Mucosa of rectum (tissue), 2 donors: ENCODE results near the gene SCARB2.

Experiments
- H3K27ac ChIP-seq, 2 donors: one replicate each; pipeline ENCODE4 v1.7.0; 2013; ENCODE audit warnings: inconsistent platforms in 2 of 2, low read depth in 2 of 2, low read length in 2 of 2
- H3K27me3 ChIP-seq, 2 donors: one replicate each; pipeline ENCODE4 v1.7.0; 2013; ENCODE audit warnings: low read length in 2 of 2; ENCODE audit not compliant: control insufficient read depth in 2 of 2, insufficient read depth in 2 of 2
- H3K36me3 ChIP-seq, 2 donors: one replicate each; pipeline ENCODE4 v1.7.0; 2013; ENCODE audit warnings: low read length in 2 of 2; ENCODE audit not compliant: control insufficient read depth in 2 of 2, insufficient read depth in 2 of 2
- H3K4me1 ChIP-seq, 2 donors: one replicate each; pipeline ENCODE4 v1.7.0; 2013; ENCODE audit warnings: low read length in 2 of 2, mild to moderate bottlenecking in 1 of 2; ENCODE audit not compliant: control insufficient read depth in 2 of 2, insufficient read depth in 2 of 2
- H3K4me3 ChIP-seq, 2 donors: one replicate each; pipeline ENCODE4 v1.7.0; 2013; ENCODE audit warnings: low read length in 2 of 2
- H3K9ac ChIP-seq, 2 donors: one replicate each; pipeline ENCODE4 v1.7.0; 2013; ENCODE audit warnings: low read length in 2 of 2, low read depth in 1 of 2, mild to moderate bottlenecking in 1 of 2
- H3K9me3 ChIP-seq, 2 donors: one replicate each; pipeline ENCODE4 v1.7.0; 2013; ENCODE audit warnings: low read length in 2 of 2; ENCODE audit not compliant: control insufficient read depth in 2 of 2
- donor health status: healthy.
- donor health status: Normal muscosa, but diverticular disease.

The SCARB2 gene, protein sequence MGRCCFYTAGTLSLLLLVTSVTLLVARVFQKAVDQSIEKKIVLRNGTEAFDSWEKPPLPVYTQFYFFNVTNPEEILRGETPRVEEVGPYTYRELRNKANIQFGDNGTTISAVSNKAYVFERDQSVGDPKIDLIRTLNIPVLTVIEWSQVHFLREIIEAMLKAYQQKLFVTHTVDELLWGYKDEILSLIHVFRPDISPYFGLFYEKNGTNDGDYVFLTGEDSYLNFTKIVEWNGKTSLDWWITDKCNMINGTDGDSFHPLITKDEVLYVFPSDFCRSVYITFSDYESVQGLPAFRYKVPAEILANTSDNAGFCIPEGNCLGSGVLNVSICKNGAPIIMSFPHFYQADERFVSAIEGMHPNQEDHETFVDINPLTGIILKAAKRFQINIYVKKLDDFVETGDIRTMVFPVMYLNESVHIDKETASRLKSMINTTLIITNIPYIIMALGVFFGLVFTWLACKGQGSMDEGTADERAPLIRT

GRCh38 chr4:76213415-76214176 lies at the start of gene SCARB2:
Gene SCARB2 (minus strand): TSS chr4:76213824. CDS start chr4:76213543, 281 bp downstream.
- peak within 1 kb of the TSS; percentile 94 to 95 for H3K4me3 ChIP-seq
- peak within 1 kb of the TSS; percentile 92 to 98 for H3K9ac ChIP-seq
- H3K27me3 ChIP-seq = no peaks in the 10 kb centered on the region
- no peaks in the 10 kb centered on the region for H3K9me3 ChIP-seq
- peaks cover 0 to 5% of the 10 kb centered on the region in 2 donors for H3K36me3 ChIP-seq
- peak within 1 kb of the TSS; percentile 97 for H3K27ac ChIP-seq
- H3K4me1 ChIP-seq = peaks cover 46 to 72% of the 10 kb centered on the region in 2 donors

- no peak overlapping the region for H3K9ac ChIP-seq
- H3K36me3 ChIP-seq = no peaks in the 10 kb centered on the region
- no peaks in the 10 kb centered on the region for H3K9me3 ChIP-seq
Observed at GRCh38 chr4:76260571-76260970, 46.9 kb upstream of the SCARB2 start.

DNA sequence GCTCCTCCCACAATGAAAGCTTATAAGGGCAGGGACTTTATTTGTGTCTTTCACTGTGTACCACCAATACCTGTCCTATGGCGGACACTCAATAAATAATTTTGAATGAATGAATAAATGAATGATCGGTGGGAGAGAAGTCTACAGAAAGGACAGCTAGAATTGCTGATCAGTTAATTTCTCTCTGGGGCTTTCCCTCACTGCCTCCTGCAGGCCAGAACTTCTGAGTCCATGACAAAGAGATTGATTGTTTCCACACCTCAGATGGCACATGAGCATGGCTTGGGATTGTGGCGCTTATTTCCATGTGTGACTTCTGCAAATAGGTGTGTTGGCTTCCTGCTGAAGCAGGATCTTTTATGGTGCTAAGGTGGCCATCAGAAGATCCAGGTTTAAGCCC lies 44.2 kb upstream of the SCARB2 start:
- Histone ChIP-seq H3K4me1 (peaks cover 0 to 5% of the 10 kb centered on the region in 2 donors), H3K9ac (no peak overlapping the region), H3K27ac (no peak overlapping the region), H3K4me3 (no peak overlapping the region), H3K27me3 (peaks cover 0 to 1% of the 10 kb centered on the region in 2 donors), H3K36me3 (no peaks in the 10 kb centered on the region), H3K9me3 (no peaks in the 10 kb centered on the region)

More at GRCh38 chr4:76260571-76260970, 46.9 kb upstream of the SCARB2 start:
- Histone ChIP-seq H3K4me3 (no peak overlapping the region), H3K4me1 (peaks cover 0 to 5% of the 10 kb centered on the region in 2 donors), H3K27ac (no peak overlapping the region), H3K27me3 (no peaks in the 10 kb centered on the region)

GRCh38 chr4:76256968-76257367 lies 43.3 kb upstream of the SCARB2 start:
- Histone ChIP-seq H3K9ac (no peak overlapping the region), H3K9me3 (no peaks in the 10 kb centered on the region), H3K36me3 (no peaks in the 10 kb centered on the region), H3K27ac (no peak overlapping the region), H3K4me3 (no peak overlapping the region), H3K4me1 (peaks cover 0 to 5% of the 10 kb centered on the region in 2 donors), H3K27me3 (peaks cover 0 to 5% of the 10 kb centered on the region in 2 donors)

GRCh38 chr4:76256032-76256431 lies 42.4 kb upstream of the SCARB2 start:
- Histone ChIP-seq H3K27ac (no peak overlapping the region), H3K36me3 (no peaks in the 10 kb centered on the region), H3K9me3 (no peaks in the 10 kb centered on the region), H3K27me3 (peaks cover 0 to 5% of the 10 kb centered on the region in 2 donors), H3K4me1 (peaks cover 2 to 5% of the 10 kb centered on the region in 2 donors), H3K9ac (no peak overlapping the region), H3K4me3 (no peak overlapping the region)

DNA sequence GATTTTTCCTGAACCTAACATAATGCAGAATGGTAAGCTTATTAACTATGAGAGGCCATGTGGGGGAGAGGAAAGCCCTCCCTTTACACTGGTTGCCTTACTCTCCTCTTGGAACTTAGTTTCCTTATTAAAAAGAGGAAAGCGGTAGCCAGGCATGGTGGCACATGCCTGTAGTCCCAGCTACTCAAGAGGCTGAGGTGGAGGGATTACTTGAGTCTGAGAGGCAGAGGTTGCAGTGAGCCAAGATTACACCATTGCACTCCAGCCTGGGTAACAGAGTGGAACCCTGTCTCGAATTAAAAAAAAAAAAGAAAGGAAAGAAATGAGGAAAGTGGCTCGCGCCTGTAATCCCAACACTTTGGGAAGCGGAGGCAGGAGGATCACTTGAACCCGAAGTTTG lies 39.9 kb upstream of the SCARB2 start:
- Histone ChIP-seq H3K4me1 (peaks cover 0 to 6% of the 10 kb centered on the region in 2 donors), H3K9me3 (no peaks in the 10 kb centered on the region), H3K9ac (no peak overlapping the region), H3K27me3 (peaks cover 0 to 5% of the 10 kb centered on the region in 2 donors), H3K36me3 (no peaks in the 10 kb centered on the region), H3K4me3 (no peak overlapping the region), H3K27ac (no peak overlapping the region)

DNA sequence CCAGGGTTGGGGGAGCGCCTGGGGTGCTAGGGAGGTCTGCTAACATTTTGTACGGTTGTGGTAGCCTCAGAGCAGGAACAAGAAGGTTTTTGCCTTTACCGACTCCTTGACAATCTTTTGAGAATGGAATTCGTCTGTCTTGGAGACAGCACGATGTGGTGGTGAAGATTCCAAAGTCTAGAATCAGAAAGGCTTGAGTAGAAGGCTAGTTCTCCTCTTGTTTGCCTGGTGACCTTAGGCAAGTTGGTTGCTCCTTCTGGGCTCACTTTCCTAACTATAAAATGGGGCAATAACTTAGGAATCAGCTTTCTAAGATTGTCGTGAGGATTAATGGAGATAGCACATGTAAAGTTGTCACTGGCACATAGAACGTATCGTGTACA lies 38.6 kb upstream of the SCARB2 start:
- H3K27me3 ChIP-seq = peaks cover 0 to 5% of the 10 kb centered on the region in 2 donors
- H3K9ac ChIP-seq = no peak overlapping the region
- no peak overlapping the region for H3K27ac ChIP-seq

DNA sequence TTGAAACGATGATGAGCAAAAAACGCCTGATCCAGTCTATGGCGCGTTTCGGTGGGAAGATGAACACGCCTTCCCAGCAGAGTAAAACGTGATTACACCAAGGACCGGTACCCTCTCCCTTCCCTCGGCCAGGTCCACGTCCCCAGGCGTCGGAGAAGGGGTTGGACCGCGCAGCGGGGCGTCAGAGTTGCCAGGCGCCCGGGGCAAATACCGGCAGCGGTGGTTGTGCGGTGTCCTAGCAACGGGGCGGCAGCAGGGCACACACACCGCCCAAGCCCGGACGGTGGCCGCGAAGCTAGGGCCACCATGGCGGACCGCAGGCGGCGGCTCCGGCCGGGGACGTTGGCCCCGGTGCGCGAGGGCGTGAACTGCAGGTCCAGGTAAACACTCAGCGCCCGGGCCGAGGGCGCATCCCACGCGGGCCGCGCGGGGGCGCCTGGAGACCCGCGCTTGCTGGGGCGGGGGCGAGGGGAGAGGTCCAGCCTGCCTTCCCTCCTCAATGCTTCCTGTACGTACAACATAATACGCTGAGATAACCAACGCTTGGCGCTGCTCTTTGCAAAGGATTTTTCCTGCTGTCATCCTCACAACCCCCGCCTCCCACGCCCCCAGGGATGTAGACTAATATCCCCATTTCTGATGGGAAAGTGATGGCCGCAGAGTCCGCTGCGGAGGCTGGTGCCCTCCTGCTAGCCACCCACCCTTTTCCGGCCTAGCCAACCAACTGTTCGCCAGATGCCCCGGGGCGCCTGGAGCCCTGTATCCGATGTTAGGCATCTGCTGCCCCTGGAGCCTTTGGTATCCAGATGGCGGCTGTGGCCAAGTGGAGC lies 38.0 kb upstream of the SCARB2 start, which contains the start of gene FAM47E:
Gene FAM47E, plus strand, starts transcription at position 281 of the 830 bp plus-strand sequence. Its CDS starts 26 bp downstream, at position 307.
- H3K4me3 ChIP-seq = peak within 1 kb of the TSS; percentile 64 to 82
- no peaks in the 10 kb centered on the region for H3K36me3 ChIP-seq
- H3K27me3 ChIP-seq = peaks cover 0 to 5% of the 10 kb centered on the region in 2 donors
- H3K9ac ChIP-seq = peak within 1 kb of the TSS; percentile 34 to 62
- H3K4me1 ChIP-seq = peaks cover 0 to 6% of the 10 kb centered on the region in 2 donors
- H3K27ac ChIP-seq = no peak within 1 kb of the TSS
- no peaks in the 10 kb centered on the region for H3K9me3 ChIP-seq

More for the DNA sequence above, 38.6 kb upstream of the SCARB2 start:
- H3K36me3 ChIP-seq = no peaks in the 10 kb centered on the region
- no peaks in the 10 kb centered on the region for H3K9me3 ChIP-seq
- peak overlapping the region in 1 of 2 donors; percentile 82 for H3K4me3 ChIP-seq
- peaks cover 0 to 6% of the 10 kb centered on the region in 2 donors for H3K4me1 ChIP-seq

DNA sequence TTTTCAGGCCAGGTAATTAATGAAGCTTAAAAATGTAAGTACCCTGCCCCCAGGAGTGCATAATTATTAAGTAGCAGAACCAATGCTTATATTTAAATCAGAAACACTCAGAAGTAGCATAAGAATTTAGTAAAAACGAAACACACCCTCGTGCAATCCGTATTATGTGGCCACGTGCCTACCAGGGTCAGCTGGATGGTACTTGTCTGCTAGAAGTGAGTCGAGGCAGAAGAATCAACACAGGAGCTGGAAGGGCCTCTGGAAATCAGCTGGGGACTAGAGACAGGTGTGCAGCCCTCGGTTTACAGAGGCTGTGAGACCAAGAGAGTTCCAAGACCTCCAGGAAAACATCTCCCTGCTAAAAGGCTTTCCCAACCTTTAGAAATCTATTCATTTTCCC lies 37.3 kb upstream of the SCARB2 start:
- H3K27me3 ChIP-seq = peaks cover 0 to 5% of the 10 kb centered on the region in 2 donors
- peaks cover 0 to 6% of the 10 kb centered on the region in 2 donors for H3K4me1 ChIP-seq
- H3K27ac ChIP-seq = no peak overlapping the region
- peak overlapping the region; percentile 64 to 82 for H3K4me3 ChIP-seq
- H3K9ac ChIP-seq = peak overlapping the region; percentile 34 to 62
- H3K36me3 ChIP-seq = no peaks in the 10 kb centered on the region
- H3K9me3 ChIP-seq = no peaks in the 10 kb centered on the region
